HEK293T (cell line): ENCODE data around the gene SYNCRIP.

ENCODE experiments used
- CTCF ChIA-PET: fragments of 350-600 bp; formaldehyde crosslinking; extraction: SDS; loops from one replicate; lab custom pipeline; 2021; ENCODE audit warnings: antibody characterized with exemption, inconsistent platforms; lab: Yijun Ruan, JAX
- POLR2A ChIA-PET: fragments of 350-600 bp; formaldehyde crosslinking; extraction: SDS; loops from one replicate; lab custom pipeline; 2020; ENCODE audit warnings: antibody characterized with exemption, inconsistent platforms; lab: Yijun Ruan, JAX
- DNase-seq: peaks from one replicate; pipeline ENCODE4 v3.0.0; 2012; ENCODE audit warnings: mixed read lengths; ENCODE audit errors: extremely low spot score
- ARNT ChIP-seq: fragments of 450-650 bp; IDR thresholded peaks from 2 replicates; pipeline ENCODE4 v1.6.1; 2017; ENCODE audit warnings: mild to moderate bottlenecking
- BHLHE40 ChIP-seq: fragments of 450-650 bp; IDR thresholded peaks from 2 replicates; pipeline ENCODE4 v1.6.1; 2016; ENCODE audit warnings: mild to moderate bottlenecking, moderate library complexity, borderline replicate concordance
- CTBP1 ChIP-seq: fragments of 450-650 bp; IDR thresholded peaks from 2 replicates; pipeline ENCODE4 v1.6.1; 2016; ENCODE audit warnings: borderline replicate concordance
- ELF4 ChIP-seq: fragments of 450-650 bp; IDR thresholded peaks from 2 replicates; pipeline ENCODE4 v1.6.1; 2017; ENCODE audit warnings: antibody characterized with exemption
- FOXA1 ChIP-seq: fragments of 450-650 bp; IDR thresholded peaks from 2 replicates; pipeline ENCODE4 v1.6.1; 2016; ENCODE audit warnings: mild to moderate bottlenecking
- FOXK2 ChIP-seq: fragments of 450-650 bp; IDR thresholded peaks from 2 replicates; pipeline ENCODE4 v1.6.1; 2016; ENCODE audit warnings: mild to moderate bottlenecking
- FOXM1 ChIP-seq: fragments of 450-650 bp; IDR thresholded peaks from 2 replicates; pipeline ENCODE4 v1.6.1; 2017; ENCODE audit warnings: mild to moderate bottlenecking, borderline replicate concordance
- HDGF ChIP-seq: fragments of 450-650 bp; IDR thresholded peaks from 2 replicates; pipeline ENCODE4 v1.6.1; 2017; ENCODE audit warnings: antibody characterized with exemption, borderline replicate concordance
- L3MBTL2 ChIP-seq: fragments of 450-650 bp; conservative IDR thresholded peaks from 2 replicates; pipeline ENCODE4 v1.6.1; 2016; ENCODE audit warnings: mild to moderate bottlenecking
- LEF1 ChIP-seq: fragments of 450-650 bp; IDR thresholded peaks from 2 replicates; pipeline ENCODE4 v1.6.1; 2017; ENCODE audit warnings: mild to moderate bottlenecking, borderline replicate concordance
- NFRKB ChIP-seq: fragments of 450-650 bp; IDR thresholded peaks from 2 replicates; pipeline ENCODE4 v1.6.1; 2016; ENCODE audit warnings: mild to moderate bottlenecking, moderate library complexity
- SP1 ChIP-seq: fragments of 450-650 bp; IDR thresholded peaks from 2 replicates; pipeline ENCODE4 v1.6.1; 2017
- SUZ12 ChIP-seq: fragments of 450-650 bp; IDR thresholded peaks from 2 replicates; pipeline ENCODE4 v1.6.1; 2016; ENCODE audit warnings: mild to moderate bottlenecking
- TARDBP ChIP-seq: fragments of 450-650 bp; IDR thresholded peaks from 2 replicates; pipeline ENCODE4 v1.6.1; 2016
- ZNF384 ChIP-seq: fragments of 450-650 bp; IDR thresholded peaks from 2 replicates; pipeline ENCODE4 v1.6.1; 2016
- TF ChIP-seq, protein P1 (sequence below): fragments of 450-650 bp; IDR thresholded peaks from 2 replicates; pipeline ENCODE4 v1.6.1; 2016

Gene SYNCRIP

GRCh38 chr6:85680388-85680787 lies 37.7 kb upstream of the SYNCRIP start:
- ChIA-PET POLR2A (interaction anchor here (1.4 kb wide), 1 partner anchor 38 kb away, joined by 4 read pairs; the partner anchor contains the start of gene SYNCRIP), CTCF (no interaction called here)
- TF ChIP-seq L3MBTL2 = peak; percentile 40; the same call in 1 of the 2 replicates
- TF ChIP-seq TARDBP = no peak
- no peak for TF ChIP-seq BHLHE40
- TF ChIP-seq LEF1 = no peak
- DNase-seq = no peak

DNA sequence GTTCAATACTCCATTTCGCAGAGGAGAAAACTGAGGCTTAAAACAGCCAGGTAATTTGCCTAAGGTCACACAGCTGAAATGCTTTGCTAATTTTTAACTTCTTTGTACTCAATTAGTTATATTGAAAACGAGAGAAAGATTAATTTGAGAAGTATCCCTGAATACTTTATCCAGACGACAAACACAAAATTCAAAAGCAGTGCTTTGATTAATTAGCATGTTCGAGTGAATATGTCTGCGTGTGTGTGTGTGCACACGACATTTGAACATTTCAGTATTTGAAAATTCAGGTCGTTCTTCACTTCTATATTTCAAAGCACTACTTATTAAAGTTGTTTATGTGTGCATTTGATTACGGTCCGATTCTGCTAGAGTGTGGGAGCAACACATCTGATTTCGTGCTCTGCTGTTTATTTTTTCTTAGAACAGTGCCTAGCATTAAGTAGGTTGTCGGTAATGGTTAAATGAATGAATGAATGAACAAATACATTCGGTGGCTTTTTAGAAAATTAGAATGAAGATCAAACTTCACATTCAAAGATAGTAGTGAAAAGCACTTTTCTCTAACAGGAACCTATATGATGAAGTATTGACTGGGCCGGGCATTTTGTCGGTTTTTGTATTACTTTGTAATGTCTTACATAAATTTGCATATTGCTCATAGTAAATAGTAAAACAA lies 36.9 kb upstream of the SYNCRIP start:
- TF ChIP-seq NFRKB = no peak
- TF ChIP-seq, protein P1, sequence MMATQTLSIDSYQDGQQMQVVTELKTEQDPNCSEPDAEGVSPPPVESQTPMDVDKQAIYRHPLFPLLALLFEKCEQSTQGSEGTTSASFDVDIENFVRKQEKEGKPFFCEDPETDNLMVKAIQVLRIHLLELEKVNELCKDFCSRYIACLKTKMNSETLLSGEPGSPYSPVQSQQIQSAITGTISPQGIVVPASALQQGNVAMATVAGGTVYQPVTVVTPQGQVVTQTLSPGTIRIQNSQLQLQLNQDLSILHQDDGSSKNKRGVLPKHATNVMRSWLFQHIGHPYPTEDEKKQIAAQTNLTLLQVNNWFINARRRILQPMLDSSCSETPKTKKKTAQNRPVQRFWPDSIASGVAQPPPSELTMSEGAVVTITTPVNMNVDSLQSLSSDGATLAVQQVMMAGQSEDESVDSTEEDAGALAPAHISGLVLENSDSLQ = no peak
- TF ChIP-seq ARNT = peak; percentile 79; the same call in 1 of the 2 replicates
- TF ChIP-seq SP1 = no peak
- peak; percentile 70; the same call in 1 of the 2 replicates for TF ChIP-seq FOXM1
- POLR2A ChIA-PET = interaction anchor here (0.6 to 5.8 kb wide), 7 partner anchors 23 to 325 kb away, joined by 3 to 158 read pairs (median 8); partner anchors contain the start of gene SYNCRIP
- no peak for DNase-seq
- CTCF ChIA-PET = interaction anchor here (1.9 kb wide), 1 partner anchor 38 kb away, joined by 11 read pairs; the partner anchor contains the start of gene SYNCRIP

- peak; percentile 95 for DNase-seq
- ChIA-PET CTCF (interaction anchor here (0.8 to 1.9 kb wide), 3 partner anchors 37 to 1256 kb away, joined by 3 to 11 read pairs (median 3); partner anchors contain the start of gene SYNCRIP), POLR2A (interaction anchor here (0.6 to 5.8 kb wide), 43 partner anchors 9 to 324 kb away, joined by 3 to 158 read pairs (median 4); partner anchors contain the start of genes NT5E, SNX14 and SYNCRIP)
- TF ChIP-seq L3MBTL2 (peak; percentile 96), FOXK2 (no peak), BHLHE40 (peak; percentile 59), LEF1 (no peak), FOXA1 (no peak), ELF4 (peak; percentile 92), FOXM1 (no peak), CTBP1 (0 out of 2 replicates have a peak, but pooled peaks have one; percentile 10), HDGF (no peak), ARNT (no peak; the same call in 1 of the 2 replicates), SP1 (no peak), ZNF384 (no peak), TARDBP (no peak), SUZ12 (no peak), NFRKB (no peak)
- TF ChIP-seq, protein P1 = no peak
Measured at GRCh38 chr6:85678602-85679444, 36.1 kb upstream of the SYNCRIP start.

GRCh38 chr6:85678026-85678601 lies 35.4 kb upstream of the SYNCRIP start:
- DNase-seq = no peak
- POLR2A ChIA-PET = interaction anchor here (0.7 to 5.8 kb wide), 43 partner anchors 8 to 323 kb away, joined by 3 to 158 read pairs (median 4); partner anchors contain the start of genes NT5E, SNX14 and SYNCRIP
- CTCF ChIA-PET = interaction anchor here (0.6 to 1.9 kb wide), 4 partner anchors 37 to 1256 kb away, joined by 3 to 11 read pairs (median 3); partner anchors contain the start of gene SYNCRIP
- TF ChIP-seq ARNT (no peak), FOXA1 (no peak), HDGF (no peak), FOXK2 (no peak), TARDBP (no peak), ZNF384 (no peak), L3MBTL2 (no peak; the same call in 1 of the 2 replicates), CTBP1 (no peak), ELF4 (no peak), SUZ12 (no peak), FOXM1 (no peak), BHLHE40 (no peak)
- TF ChIP-seq, protein P1 = no peak
